A549 (cell line): Measurements from ENCODE around the gene PLPP4.
"Not testable (repeated sequence)": the region's sequence is repeated elsewhere in the genome, so short reads cannot be mapped to it uniquely, and the experiment has no call there.

Experiments used
- CEBPB ChIP-seq, 2 experiments: fragments of >200 bp in 1 of 2; sonication (Bioruptor Twin) in 1 of 2; formaldehyde crosslinking in 1 of 2; IDR thresholded peaks; 2 replicates each; pipeline ENCODE4 v1.6.1; 2012 to 2016
- KDM1A ChIP-seq: fragments of 200-600 bp; sonication (generic); IDR thresholded peaks from 2 replicates; pipeline ENCODE4 v1.6.1; 2016; ENCODE audit warnings: low read depth, mild to moderate bottlenecking
- MYC ChIP-seq: IDR thresholded peaks from 2 replicates; pipeline ENCODE4 v1.6.1; 2012; ENCODE audit warnings: mild to moderate bottlenecking, inconsistent platforms, low read length, improper control_type of control experiment, borderline replicate concordance
- NR3C1 ChIP-seq: fragments of >200 bp; sonication (Bioruptor Twin); formaldehyde crosslinking; IDR thresholded peaks from 3 replicates; pipeline ENCODE4 v1.6.1; 2017
- POLR2A ChIP-seq: IDR thresholded peaks from 2 replicates; pipeline ENCODE4 v1.6.1; 2012; ENCODE audit warnings: mild to moderate bottlenecking, low read length
- TF ChIP-seq, protein P1 (sequence below): fragments of >200 bp; sonication (Bioruptor Twin); formaldehyde crosslinking; IDR thresholded peaks from 3 replicates; pipeline ENCODE4 v1.5.1; 2016
- TF ChIP-seq, protein P2 (sequence below): fragments of >200 bp; sonication (Bioruptor Twin); formaldehyde crosslinking; IDR thresholded peaks from 2 replicates; pipeline ENCODE4 v1.6.1; 2016

DNA sequence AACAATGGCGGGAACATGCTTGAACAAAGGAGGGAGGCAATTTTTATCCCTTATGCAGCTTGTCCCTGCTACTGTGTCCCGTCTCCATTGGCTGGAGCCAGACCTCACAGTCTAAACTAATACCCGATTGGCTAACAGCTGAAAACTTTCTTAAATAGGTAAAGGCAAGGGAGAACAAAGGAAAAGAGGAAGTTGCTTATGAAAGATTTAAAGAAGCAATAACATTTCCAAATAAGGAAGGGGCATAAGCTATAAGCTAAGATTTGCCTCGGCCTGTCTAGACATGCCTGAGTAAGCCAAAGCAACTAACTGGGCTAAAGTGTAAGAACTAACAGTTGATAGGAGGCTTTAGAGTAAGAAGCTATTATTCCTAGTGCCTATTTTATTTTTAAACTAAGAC is 47.2 kb downstream of the PLPP4 start:
- TF ChIP-seq, protein P1, sequence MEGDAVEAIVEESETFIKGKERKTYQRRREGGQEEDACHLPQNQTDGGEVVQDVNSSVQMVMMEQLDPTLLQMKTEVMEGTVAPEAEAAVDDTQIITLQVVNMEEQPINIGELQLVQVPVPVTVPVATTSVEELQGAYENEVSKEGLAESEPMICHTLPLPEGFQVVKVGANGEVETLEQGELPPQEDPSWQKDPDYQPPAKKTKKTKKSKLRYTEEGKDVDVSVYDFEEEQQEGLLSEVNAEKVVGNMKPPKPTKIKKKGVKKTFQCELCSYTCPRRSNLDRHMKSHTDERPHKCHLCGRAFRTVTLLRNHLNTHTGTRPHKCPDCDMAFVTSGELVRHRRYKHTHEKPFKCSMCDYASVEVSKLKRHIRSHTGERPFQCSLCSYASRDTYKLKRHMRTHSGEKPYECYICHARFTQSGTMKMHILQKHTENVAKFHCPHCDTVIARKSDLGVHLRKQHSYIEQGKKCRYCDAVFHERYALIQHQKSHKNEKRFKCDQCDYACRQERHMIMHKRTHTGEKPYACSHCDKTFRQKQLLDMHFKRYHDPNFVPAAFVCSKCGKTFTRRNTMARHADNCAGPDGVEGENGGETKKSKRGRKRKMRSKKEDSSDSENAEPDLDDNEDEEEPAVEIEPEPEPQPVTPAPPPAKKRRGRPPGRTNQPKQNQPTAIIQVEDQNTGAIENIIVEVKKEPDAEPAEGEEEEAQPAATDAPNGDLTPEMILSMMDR = not testable (repeated sequence)
- not testable (repeated sequence) for TF ChIP-seq CEBPB (IDR thresholded peaks at IDR 0.05); POLR2A; MYC; KDM1A; NR3C1
- TF ChIP-seq, protein P2, sequence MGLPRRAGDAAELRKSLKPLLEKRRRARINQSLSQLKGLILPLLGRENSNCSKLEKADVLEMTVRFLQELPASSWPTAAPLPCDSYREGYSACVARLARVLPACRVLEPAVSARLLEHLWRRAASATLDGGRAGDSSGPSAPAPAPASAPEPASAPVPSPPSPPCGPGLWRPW = not testable (repeated sequence)
